AG09309 (cell line): ENCODE measurements around the gene CLCF1.

Experiments
- DNase-seq: peaks from one replicate; pipeline ENCODE4 v3.0.0-alpha.2; 2010; ENCODE audit warnings: low read depth
- H3K4me3 ChIP-seq: 2 replicates; pipeline ENCODE4 v1.5.1; 2011; ENCODE audit warnings: mild to moderate bottlenecking, low read depth, low read length, moderate library complexity; ENCODE audit not compliant: control insufficient read depth
- CTCF ChIP-seq: IDR thresholded peaks from 2 replicates; pipeline ENCODE4 v1.5.1; 2011; ENCODE audit warnings: mild to moderate bottlenecking, low read depth, low read length, inconsistent platforms; ENCODE audit not compliant: insufficient read depth, control insufficient read depth; ENCODE audit errors: missing control alignments

CLCF1 gene

GRCh38 chr11:67376873-67377808 is 3.7 kb upstream of the CLCF1 start:
- H3K4me3 ChIP-seq, result no peak overlapping the region
- no peak for TF ChIP-seq CTCF
- DNase-seq, result no peak

DNA sequence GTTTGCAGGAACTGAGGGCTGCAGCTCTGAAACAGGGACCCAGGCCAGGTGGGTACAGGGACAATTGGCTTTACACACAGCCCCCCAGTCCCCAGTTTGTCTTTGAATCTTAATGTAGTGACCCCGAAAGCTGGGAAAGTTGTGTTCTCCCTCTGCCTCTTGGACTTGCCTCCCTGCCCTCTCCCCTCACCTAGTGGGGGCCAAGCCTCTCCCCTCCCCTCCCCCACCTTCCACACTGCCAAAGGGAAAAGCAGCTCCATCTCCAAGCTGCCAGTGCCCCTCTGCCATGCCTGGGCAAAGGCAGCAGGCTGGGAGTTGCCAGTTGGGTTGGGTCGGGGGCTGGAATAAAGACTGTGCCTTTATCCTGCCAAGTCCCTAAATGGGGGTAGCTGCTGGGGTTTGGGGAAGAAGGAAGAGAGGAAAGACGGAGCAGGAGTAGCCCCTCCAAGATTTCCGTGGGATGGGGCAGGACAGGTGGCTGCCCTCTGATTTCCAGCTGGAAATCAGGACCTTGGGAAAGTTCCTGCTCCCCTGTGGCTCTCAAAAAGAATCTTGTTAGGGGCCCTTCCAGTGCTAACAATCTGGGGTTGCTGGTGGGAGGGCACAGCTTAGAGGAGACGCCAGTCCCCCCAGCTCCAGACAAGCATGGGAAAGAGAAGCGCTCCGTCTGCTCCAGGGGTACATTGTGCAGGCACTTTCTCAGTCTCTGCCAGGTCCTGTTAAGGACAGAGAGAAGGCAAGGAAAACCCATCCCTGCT is 2.8 kb upstream of the CLCF1 start:
- no peak overlapping the region for H3K4me3 ChIP-seq
- TF ChIP-seq CTCF, result no peak
- DNase-seq, result no peak

GRCh38 chr11:67375320-67376055 is 2.1 kb upstream of the CLCF1 start:
- TF ChIP-seq CTCF, result no peak
- no peak overlapping the region for H3K4me3 ChIP-seq
- DNase-seq, result no peak

- H3K4me3 ChIP-seq, result peak overlapping the region; percentile 23
Measured at GRCh38 chr11:67374571-67375281, 1.3 kb upstream of the CLCF1 start.

GRCh38 chr11:67373648-67374570 is 511 bp upstream of the CLCF1 start:
- DNase-seq, result peak; percentile 97

More at GRCh38 chr11:67374571-67375281, 1.3 kb upstream of the CLCF1 start:
- TF ChIP-seq CTCF, result no peak
- DNase-seq, result no peak

More at GRCh38 chr11:67373648-67374570, 511 bp upstream of the CLCF1 start:
- peak overlapping the region; percentile 85 for H3K4me3 ChIP-seq
- TF ChIP-seq CTCF, result peak; percentile 35
